ENCODE data around the gene COL5A2. TPM values are rescaled to one million over a fixed set of nuclear protein-coding genes. Genes with fewer than 3 reads are reported as not detected.

The COL5A2 gene
- polyA plus RNA-seq, 1 donor from 2014 or later, result 3.6 TPM

DNA sequence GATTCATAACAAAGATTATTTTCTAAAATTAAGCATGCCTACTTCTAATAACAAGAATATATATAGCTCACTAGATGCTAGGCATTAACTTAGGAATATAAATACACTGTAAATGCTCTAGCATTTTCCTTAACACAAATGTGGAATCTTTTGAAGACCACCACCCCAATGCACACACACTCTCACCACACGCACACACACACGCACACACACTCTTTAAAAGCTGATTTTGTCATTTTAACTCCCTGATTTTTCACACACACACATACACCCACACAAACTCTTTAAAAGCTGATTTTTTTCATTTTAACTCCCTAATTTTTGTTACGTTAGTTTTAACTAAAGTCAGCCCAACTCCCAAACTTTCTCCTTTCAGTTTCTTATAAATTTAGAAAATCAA lies 3.0 kb downstream of the COL5A2 start:
- no peak overlapping the region for H3K4me2 ChIP-seq (ENCODE audit: low read length)
- no peak overlapping the region for H3K9ac ChIP-seq (ENCODE audit: low read length)
- H2AFZ ChIP-seq (ENCODE audit: low read depth, low read length), result no peak overlapping the region
- no peaks in the 10 kb centered on the region for H3K9me3 ChIP-seq (ENCODE audit: low read length)
- TF ChIP-seq, protein P1, sequence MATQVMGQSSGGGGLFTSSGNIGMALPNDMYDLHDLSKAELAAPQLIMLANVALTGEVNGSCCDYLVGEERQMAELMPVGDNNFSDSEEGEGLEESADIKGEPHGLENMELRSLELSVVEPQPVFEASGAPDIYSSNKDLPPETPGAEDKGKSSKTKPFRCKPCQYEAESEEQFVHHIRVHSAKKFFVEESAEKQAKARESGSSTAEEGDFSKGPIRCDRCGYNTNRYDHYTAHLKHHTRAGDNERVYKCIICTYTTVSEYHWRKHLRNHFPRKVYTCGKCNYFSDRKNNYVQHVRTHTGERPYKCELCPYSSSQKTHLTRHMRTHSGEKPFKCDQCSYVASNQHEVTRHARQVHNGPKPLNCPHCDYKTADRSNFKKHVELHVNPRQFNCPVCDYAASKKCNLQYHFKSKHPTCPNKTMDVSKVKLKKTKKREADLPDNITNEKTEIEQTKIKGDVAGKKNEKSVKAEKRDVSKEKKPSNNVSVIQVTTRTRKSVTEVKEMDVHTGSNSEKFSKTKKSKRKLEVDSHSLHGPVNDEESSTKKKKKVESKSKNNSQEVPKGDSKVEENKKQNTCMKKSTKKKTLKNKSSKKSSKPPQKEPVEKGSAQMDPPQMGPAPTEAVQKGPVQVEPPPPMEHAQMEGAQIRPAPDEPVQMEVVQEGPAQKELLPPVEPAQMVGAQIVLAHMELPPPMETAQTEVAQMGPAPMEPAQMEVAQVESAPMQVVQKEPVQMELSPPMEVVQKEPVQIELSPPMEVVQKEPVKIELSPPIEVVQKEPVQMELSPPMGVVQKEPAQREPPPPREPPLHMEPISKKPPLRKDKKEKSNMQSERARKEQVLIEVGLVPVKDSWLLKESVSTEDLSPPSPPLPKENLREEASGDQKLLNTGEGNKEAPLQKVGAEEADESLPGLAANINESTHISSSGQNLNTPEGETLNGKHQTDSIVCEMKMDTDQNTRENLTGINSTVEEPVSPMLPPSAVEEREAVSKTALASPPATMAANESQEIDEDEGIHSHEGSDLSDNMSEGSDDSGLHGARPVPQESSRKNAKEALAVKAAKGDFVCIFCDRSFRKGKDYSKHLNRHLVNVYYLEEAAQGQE (IDR thresholded peaks at IDR 0.05; ENCODE audit: borderline replicate concordance), result no peak
- TF ChIP-seq MXI1 (conservative IDR thresholded peaks at IDR 0.05; ENCODE audit: poor library complexity, severe bottlenecking), result no peak
- H3K27ac ChIP-seq (ENCODE audit: low read length), result no peak overlapping the region
- H3K36me3 ChIP-seq (ENCODE audit: insufficient read depth, low read length), result no peaks in the 10 kb centered on the region
- no peaks in the 10 kb centered on the region for H4K20me1 ChIP-seq (ENCODE audit: insufficient read depth)
- H3K79me2 ChIP-seq (replicated peaks; ENCODE audit: insufficient read depth, low read length), result peaks cover 19% of the 10 kb centered on the region
- no peaks in the 10 kb centered on the region for H3K9me2 ChIP-seq (ENCODE audit: insufficient read depth, low read length)
- H3K4me3 ChIP-seq (ENCODE audit: low read length), result no peak overlapping the region
- H3F3A ChIP-seq (ENCODE audit: insufficient read depth, low read length, poor library complexity, severe bottlenecking), result no peaks in the 10 kb centered on the region
- no peaks in the 10 kb centered on the region for H3K27me3 ChIP-seq (ENCODE audit: insufficient read depth, low read depth, low read length)

DNA sequence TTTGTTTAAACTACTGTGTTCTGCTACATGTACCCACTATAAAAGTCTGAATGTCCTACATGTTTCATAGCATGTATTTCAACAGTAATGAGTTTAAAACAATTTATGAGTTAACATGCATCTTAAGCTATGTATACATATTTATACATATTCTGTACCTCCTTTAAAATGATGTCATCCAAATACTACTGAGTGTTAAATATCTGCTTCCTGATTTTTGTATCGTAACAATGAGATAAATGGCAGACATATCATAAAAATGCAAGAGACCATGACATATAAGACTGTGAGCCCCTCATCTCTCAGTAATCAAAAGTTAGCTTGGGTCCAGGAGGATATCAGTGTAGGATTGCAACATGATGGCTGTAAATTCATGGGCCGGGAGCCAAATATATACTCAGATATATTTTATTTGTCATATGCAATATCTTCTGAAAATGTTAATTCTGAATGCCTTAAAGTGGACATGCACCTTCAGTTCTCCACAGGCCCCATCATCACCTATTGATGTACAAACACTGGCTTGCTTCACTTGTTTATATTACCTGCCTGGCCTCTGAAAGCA lies 3.6 kb downstream of the COL5A2 start:
- H3K27ac ChIP-seq (ENCODE audit: low read length), result no peak overlapping the region
- H3K9ac ChIP-seq (ENCODE audit: low read length), result no peak overlapping the region
- H3K4me2 ChIP-seq (ENCODE audit: low read length), result no peak overlapping the region
- H3K27me3 ChIP-seq (ENCODE audit: insufficient read depth, low read depth, low read length), result no peaks in the 10 kb centered on the region
- no peak overlapping the region for H2AFZ ChIP-seq (ENCODE audit: low read depth, low read length)
- H3K36me3 ChIP-seq (ENCODE audit: insufficient read depth, low read length), result no peaks in the 10 kb centered on the region
- peaks cover 19% of the 10 kb centered on the region for H3K79me2 ChIP-seq (replicated peaks; ENCODE audit: insufficient read depth, low read length)
- TF ChIP-seq EP300 (conservative IDR thresholded peaks at IDR 0.05; ENCODE audit: poor library complexity, severe bottlenecking), result no peak
- H3F3A ChIP-seq (ENCODE audit: insufficient read depth, low read length, poor library complexity, severe bottlenecking), result no peaks in the 10 kb centered on the region
- H4K20me1 ChIP-seq (ENCODE audit: insufficient read depth), result no peaks in the 10 kb centered on the region
- no peaks in the 10 kb centered on the region for H3K9me2 ChIP-seq (ENCODE audit: insufficient read depth, low read length)
- H3K4me3 ChIP-seq (ENCODE audit: low read length), result no peak overlapping the region
- no peaks in the 10 kb centered on the region for H3K9me3 ChIP-seq (ENCODE audit: low read length)

DNA sequence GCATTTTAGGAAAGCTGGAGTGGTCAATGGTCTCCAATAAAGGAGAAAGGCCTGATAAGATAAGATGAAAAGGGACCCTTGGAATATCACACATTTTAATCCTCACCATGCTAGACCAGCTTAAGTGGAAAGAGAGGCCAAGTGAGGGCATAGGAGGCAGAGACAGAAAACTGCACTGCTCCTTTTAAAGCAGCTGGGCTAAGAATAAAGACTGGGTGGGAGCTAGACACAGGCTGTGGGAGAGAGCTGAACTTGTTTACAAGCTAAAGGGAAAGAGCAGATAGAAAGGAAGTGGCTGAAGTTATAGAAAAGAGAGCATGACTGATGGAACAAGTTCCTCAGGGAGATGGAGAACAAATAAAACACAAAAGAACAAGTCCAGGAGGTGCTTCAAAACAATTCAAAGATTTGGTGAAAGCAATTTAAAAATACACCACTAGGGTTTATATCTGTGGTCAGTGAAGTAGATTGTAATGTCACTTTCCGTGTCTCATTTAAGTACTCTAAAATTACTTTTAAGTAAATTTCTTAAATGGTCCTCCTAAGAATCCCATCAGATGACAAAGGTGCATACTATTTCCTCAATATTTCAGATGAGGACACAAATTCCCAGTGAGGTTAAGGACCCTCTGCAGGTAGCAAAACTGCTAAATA lies 7.5 kb downstream of the COL5A2 start:
- Histone ChIP-seq H3K79me2 (replicated peaks; ENCODE audit: insufficient read depth, low read length) (peaks cover 9% of the 10 kb centered on the region), H3K9me3 (ENCODE audit: low read length) (no peaks in the 10 kb centered on the region), H3K27ac (ENCODE audit: low read length) (no peak overlapping the region), H3K9ac (ENCODE audit: low read length) (no peak overlapping the region), H3K4me2 (ENCODE audit: low read length) (no peak overlapping the region), H2AFZ (ENCODE audit: low read depth, low read length) (no peak overlapping the region), H3F3A (ENCODE audit: insufficient read depth, low read length, poor library complexity, severe bottlenecking) (no peaks in the 10 kb centered on the region), H3K27me3 (ENCODE audit: insufficient read depth, low read depth, low read length) (no peaks in the 10 kb centered on the region), H3K4me3 (ENCODE audit: low read length) (no peak overlapping the region), H3K9me2 (ENCODE audit: insufficient read depth, low read length) (no peaks in the 10 kb centered on the region), H3K36me3 (ENCODE audit: insufficient read depth, low read length) (no peaks in the 10 kb centered on the region), H4K20me1 (ENCODE audit: insufficient read depth) (no peaks in the 10 kb centered on the region)
- TF ChIP-seq EP300 (conservative IDR thresholded peaks at IDR 0.05; ENCODE audit: poor library complexity, severe bottlenecking), result no peak
- TF ChIP-seq, protein P1 (IDR thresholded peaks at IDR 0.05; ENCODE audit: borderline replicate concordance), result no peak
- no peak for TF ChIP-seq RAD21 (conservative IDR thresholded peaks at IDR 0.05)
- no peak for TF ChIP-seq EZH2 (IDR thresholded peaks at IDR 0.05; ENCODE audit: borderline replicate concordance, insufficient read depth, low read length, poor library complexity, severe bottlenecking)
- no peak for TF ChIP-seq TAF1 (IDR thresholded peaks at IDR 0.05; ENCODE audit: low read depth)
- TF ChIP-seq, protein P2, sequence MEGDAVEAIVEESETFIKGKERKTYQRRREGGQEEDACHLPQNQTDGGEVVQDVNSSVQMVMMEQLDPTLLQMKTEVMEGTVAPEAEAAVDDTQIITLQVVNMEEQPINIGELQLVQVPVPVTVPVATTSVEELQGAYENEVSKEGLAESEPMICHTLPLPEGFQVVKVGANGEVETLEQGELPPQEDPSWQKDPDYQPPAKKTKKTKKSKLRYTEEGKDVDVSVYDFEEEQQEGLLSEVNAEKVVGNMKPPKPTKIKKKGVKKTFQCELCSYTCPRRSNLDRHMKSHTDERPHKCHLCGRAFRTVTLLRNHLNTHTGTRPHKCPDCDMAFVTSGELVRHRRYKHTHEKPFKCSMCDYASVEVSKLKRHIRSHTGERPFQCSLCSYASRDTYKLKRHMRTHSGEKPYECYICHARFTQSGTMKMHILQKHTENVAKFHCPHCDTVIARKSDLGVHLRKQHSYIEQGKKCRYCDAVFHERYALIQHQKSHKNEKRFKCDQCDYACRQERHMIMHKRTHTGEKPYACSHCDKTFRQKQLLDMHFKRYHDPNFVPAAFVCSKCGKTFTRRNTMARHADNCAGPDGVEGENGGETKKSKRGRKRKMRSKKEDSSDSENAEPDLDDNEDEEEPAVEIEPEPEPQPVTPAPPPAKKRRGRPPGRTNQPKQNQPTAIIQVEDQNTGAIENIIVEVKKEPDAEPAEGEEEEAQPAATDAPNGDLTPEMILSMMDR (IDR thresholded peaks at IDR 0.05; ENCODE audit: poor library complexity, severe bottlenecking), result no peak
